Esophagus (tissue), 2 donors: Measurements from ENCODE around the gene CASP1. TPM values are rescaled to one million over a fixed set of nuclear protein-coding genes. Genes with fewer than 3 reads are reported as not detected.
"Not testable (repeated sequence)": the region's sequence is repeated elsewhere in the genome, so short reads cannot be mapped to it uniquely, and the experiment has no call there.

Experiments used
- H3K27ac ChIP-seq, 2 donors: one replicate each; pipeline ENCODE4 v1.5.1; 2013; ENCODE audit warnings: low read depth in 2 of 2, mild to moderate bottlenecking in 2 of 2, inconsistent platforms in 1 of 2, low read length in 1 of 2, moderate library complexity in 1 of 2
- H3K27me3 ChIP-seq, 2 donors: one replicate each; pipeline ENCODE4 v1.6.1; 2013; ENCODE audit warnings: low read length in 2 of 2, control low read depth in 1 of 2, mild to moderate bottlenecking in 1 of 2; ENCODE audit not compliant: insufficient read depth in 2 of 2, control insufficient read depth in 1 of 2
- H3K36me3 ChIP-seq, 2 donors: one replicate each; pipeline ENCODE4 v1.6.1; 2013; ENCODE audit warnings: low read length in 1 of 2; ENCODE audit not compliant: control insufficient read depth in 2 of 2, insufficient read depth in 2 of 2
- H3K4me1 ChIP-seq, 2 donors: one replicate each; pipeline ENCODE4 v1.6.1; 2013; ENCODE audit warnings: low read length in 1 of 2; ENCODE audit not compliant: control insufficient read depth in 2 of 2, insufficient read depth in 2 of 2
- H3K4me3 ChIP-seq, 2 donors: one replicate each; pipeline ENCODE4 v1.5.1; 2013; ENCODE audit warnings: low read length in 2 of 2, mild to moderate bottlenecking in 2 of 2, low read depth in 1 of 2, moderate library complexity in 1 of 2
- H3K9me3 ChIP-seq, 2 donors: one replicate each; pipeline ENCODE4 v1.6.1; 2013; ENCODE audit warnings: mild to moderate bottlenecking in 2 of 2, low read depth in 1 of 2, low read length in 1 of 2, moderate library complexity in 1 of 2; ENCODE audit not compliant: control insufficient read depth in 2 of 2, insufficient read depth in 1 of 2
- WGBS, 2 donors: extraction: QIAGEN DNeasy Blood & Tissue Kit; methylation state at CpG; one replicate each; pipeline ENCODE4 v1.1.7; 2013; 5-methylcytosine and 5-hydroxymethylcytosine counted together
- polyA plus RNA-seq, 2 donors: library from polyadenylated mRNA; stranded (reverse); fragments of 200-250 nt; gene quantifications; one replicate each; pipeline ENCODE4 v1.2.3, GENCODE V29; 2013
- donor health status: healthy with polysubstance abuse.
- donor health status: Bipolar disorder and iron deficiency.

CASP1 gene
- polyA plus RNA-seq, result 10 to 100 TPM; 16.7 to 39.4 TPM

GRCh38 chr11:105034813-105035620, at the start of gene CASP1:
Gene CASP1, minus strand, starts transcription at chr11:105035144. Its CDS starts 31 bp downstream, at chr11:105035113.
- H3K4me3 ChIP-seq, result peak within 1 kb of the TSS; percentile 43 to 61
- 11 to 24% methylated on average over 3 of the region's 3 CpGs for WGBS, 2 donors

GRCh38 chr11:105081412-105082150, 46.6 kb upstream of the CASP1 start:
- Histone ChIP-seq H3K36me3 (no peaks in the 10 kb centered on the region), H3K4me1 (no peaks in the 10 kb centered on the region), H3K27me3 (no peaks in the 10 kb centered on the region), H3K9me3 (no peaks in the 10 kb centered on the region), H3K4me3 (no peak overlapping the region), H3K27ac (no peak overlapping the region)
- 86 to 92% methylated on average over 5 of the region's 5 CpGs for WGBS, 2 donors

More at GRCh38 chr11:105034813-105035620, at the start of gene CASP1:
- H3K27ac ChIP-seq, result peak within 1 kb of the TSS; percentile 63 to 71
- H3K36me3 ChIP-seq, result peaks cover 4 to 5% of the 10 kb centered on the region in 2 donors
- no peaks in the 10 kb centered on the region for H3K27me3 ChIP-seq
- no peaks in the 10 kb centered on the region for H3K4me1 ChIP-seq
- H3K9me3 ChIP-seq, result no peaks in the 10 kb centered on the region

- not testable (repeated sequence) for H3K9me3 ChIP-seq, H3K27ac ChIP-seq, H3K4me1 ChIP-seq, H3K27me3 ChIP-seq, H3K4me3 ChIP-seq, H3K36me3 ChIP-seq
- WGBS, 2 donors, result 49 to 60% methylated on average over 6 of the region's 6 CpGs
Measured at GRCh38 chr11:105080171-105080906, 45.4 kb upstream of the CASP1 start.

- peak overlapping the region in 1 of 2 donors; percentile 55 for H3K27ac ChIP-seq
- WGBS, 2 donors, result 82 to 84% methylated on average over 3 of the region's 3 CpGs
- H3K4me1 ChIP-seq, result no peaks in the 10 kb centered on the region
- no peaks in the 10 kb centered on the region for H3K9me3 ChIP-seq
- no peak overlapping the region for H3K4me3 ChIP-seq
- H3K27me3 ChIP-seq, result no peaks in the 10 kb centered on the region
- H3K36me3 ChIP-seq, result no peaks in the 10 kb centered on the region
Measured at GRCh38 chr11:105078283-105078682, 43.3 kb upstream of the CASP1 start.

GRCh38 chr11:105077141-105077790, 42.3 kb upstream of the CASP1 start:
- not testable (repeated sequence) for H3K9me3 ChIP-seq, H3K36me3 ChIP-seq, H3K27ac ChIP-seq, H3K4me1 ChIP-seq, H3K4me3 ChIP-seq, H3K27me3 ChIP-seq
- 74 to 76% methylated on average over 4 of the region's 4 CpGs for WGBS, 2 donors

- Histone ChIP-seq H3K27me3 (no peaks in the 10 kb centered on the region), H3K4me3 (no peak overlapping the region), H3K27ac (no peak overlapping the region), H3K4me1 (no peaks in the 10 kb centered on the region), H3K9me3 (no peaks in the 10 kb centered on the region), H3K36me3 (no peaks in the 10 kb centered on the region)
- WGBS, 2 donors, result 88 to 89% methylated on average over 2 of the region's 2 CpGs
Measured at GRCh38 chr11:105074166-105074530, 39.2 kb upstream of the CASP1 start.

GRCh38 chr11:105073456-105074165, 38.7 kb upstream of the CASP1 start:
- Histone ChIP-seq H3K36me3 (no peaks in the 10 kb centered on the region), H3K9me3 (no peaks in the 10 kb centered on the region), H3K4me1 (no peaks in the 10 kb centered on the region), H3K27ac (no peak overlapping the region), H3K4me3 (no peak overlapping the region), H3K27me3 (no peaks in the 10 kb centered on the region)
- 80 to 88% methylated on average over 1 of the region's 1 CpG for WGBS, 2 donors

GRCh38 chr11:105072080-105072479, 37.1 kb upstream of the CASP1 start:
- not testable (repeated sequence) for H3K27ac ChIP-seq, H3K9me3 ChIP-seq, H3K27me3 ChIP-seq, H3K36me3 ChIP-seq, H3K4me1 ChIP-seq, H3K4me3 ChIP-seq
- WGBS, 2 donors, result 50 to 68% methylated on average over 1 of the region's 2 CpGs
